ENCODE results near the gene SMOC2.

- TF ChIP-seq CTCF (IDR thresholded peaks at IDR 0.05) (no peak), FOXM1 (IDR thresholded peaks at IDR 0.05; ENCODE audit: low read depth) (no peak), NRF1 (IDR thresholded peaks at IDR 0.05; ENCODE audit: low read depth, low read length) (no peak), MAX (IDR thresholded peaks at IDR 0.05; ENCODE audit: low read depth) (no peak), SMC3 (IDR thresholded peaks at IDR 0.05; ENCODE audit: low read depth, low read length) (no peak), RFX5 (IDR thresholded peaks at IDR 0.05; ENCODE audit: low read length) (no peak), MXI1 (IDR thresholded peaks at IDR 0.05; ENCODE audit: low read depth, low read length) (no peak)
- TF ChIP-seq, protein P1, sequence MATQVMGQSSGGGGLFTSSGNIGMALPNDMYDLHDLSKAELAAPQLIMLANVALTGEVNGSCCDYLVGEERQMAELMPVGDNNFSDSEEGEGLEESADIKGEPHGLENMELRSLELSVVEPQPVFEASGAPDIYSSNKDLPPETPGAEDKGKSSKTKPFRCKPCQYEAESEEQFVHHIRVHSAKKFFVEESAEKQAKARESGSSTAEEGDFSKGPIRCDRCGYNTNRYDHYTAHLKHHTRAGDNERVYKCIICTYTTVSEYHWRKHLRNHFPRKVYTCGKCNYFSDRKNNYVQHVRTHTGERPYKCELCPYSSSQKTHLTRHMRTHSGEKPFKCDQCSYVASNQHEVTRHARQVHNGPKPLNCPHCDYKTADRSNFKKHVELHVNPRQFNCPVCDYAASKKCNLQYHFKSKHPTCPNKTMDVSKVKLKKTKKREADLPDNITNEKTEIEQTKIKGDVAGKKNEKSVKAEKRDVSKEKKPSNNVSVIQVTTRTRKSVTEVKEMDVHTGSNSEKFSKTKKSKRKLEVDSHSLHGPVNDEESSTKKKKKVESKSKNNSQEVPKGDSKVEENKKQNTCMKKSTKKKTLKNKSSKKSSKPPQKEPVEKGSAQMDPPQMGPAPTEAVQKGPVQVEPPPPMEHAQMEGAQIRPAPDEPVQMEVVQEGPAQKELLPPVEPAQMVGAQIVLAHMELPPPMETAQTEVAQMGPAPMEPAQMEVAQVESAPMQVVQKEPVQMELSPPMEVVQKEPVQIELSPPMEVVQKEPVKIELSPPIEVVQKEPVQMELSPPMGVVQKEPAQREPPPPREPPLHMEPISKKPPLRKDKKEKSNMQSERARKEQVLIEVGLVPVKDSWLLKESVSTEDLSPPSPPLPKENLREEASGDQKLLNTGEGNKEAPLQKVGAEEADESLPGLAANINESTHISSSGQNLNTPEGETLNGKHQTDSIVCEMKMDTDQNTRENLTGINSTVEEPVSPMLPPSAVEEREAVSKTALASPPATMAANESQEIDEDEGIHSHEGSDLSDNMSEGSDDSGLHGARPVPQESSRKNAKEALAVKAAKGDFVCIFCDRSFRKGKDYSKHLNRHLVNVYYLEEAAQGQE (IDR thresholded peaks at IDR 0.05; ENCODE audit: low read depth, low read length), result no peak
Observed at GRCh38 chr6:168419569-168419968, 21.4 kb upstream of the SMOC2 start.
